Measurements from ENCODE around the gene ACTRT2. TPM values are rescaled to one million over a fixed set of nuclear protein-coding genes. Genes with fewer than 3 reads are reported as not detected.
A peak's percentile ranks its signal among the peaks of the same experiment; 100 is the strongest.

The ACTRT2 gene
- total and polyA plus RNA-seq, 10 donors = not detected

DNA sequence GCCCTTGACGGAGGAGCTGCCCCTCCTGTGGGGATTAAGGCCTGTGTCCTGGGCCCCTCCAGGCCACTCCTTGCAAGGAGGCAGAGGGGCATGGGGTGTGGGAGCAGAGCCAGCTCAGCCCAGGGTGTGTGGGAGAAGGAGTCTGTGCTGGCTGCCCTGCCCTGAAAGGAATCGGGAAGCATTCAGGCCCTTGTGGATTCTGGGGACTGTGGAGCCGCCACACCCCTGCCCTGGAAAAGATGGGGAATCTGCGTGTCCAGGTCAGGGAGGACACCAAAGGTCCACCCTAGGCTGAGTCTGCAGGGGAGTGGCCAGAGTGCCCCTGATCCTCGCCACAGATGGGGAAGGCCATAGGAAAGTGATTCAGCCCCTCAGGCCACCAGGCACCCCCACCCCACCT is 31.2 kb downstream of the ACTRT2 start:
- 86 to 100% (median 90%) methylated on average over 2 to 5 of the region's 5 CpGs for WGBS, 5 donors
- H3K4me3 ChIP-seq = no peak overlapping the region
- H3K4me1 ChIP-seq = no peaks in the 10 kb centered on the region
- intact Hi-C loops (cut with DNase I; ENCODE audit: low total_unique reads) = no loop called here
- peaks cover 0 to 41% (median 5%) of the 10 kb centered on the region in 7 donors for H3K27me3 ChIP-seq (replicated peaks in 1 of 7)
- H3K27ac ChIP-seq = no peak overlapping the region
- H3K9me3 ChIP-seq = no peaks in the 10 kb centered on the region
- TF ChIP-seq POLR2AphosphoS5 (IDR thresholded peaks at IDR 0.05) (no peak), POLR2A (IDR thresholded peaks at IDR 0.05) (no peak)
- TF ChIP-seq, protein P1, sequence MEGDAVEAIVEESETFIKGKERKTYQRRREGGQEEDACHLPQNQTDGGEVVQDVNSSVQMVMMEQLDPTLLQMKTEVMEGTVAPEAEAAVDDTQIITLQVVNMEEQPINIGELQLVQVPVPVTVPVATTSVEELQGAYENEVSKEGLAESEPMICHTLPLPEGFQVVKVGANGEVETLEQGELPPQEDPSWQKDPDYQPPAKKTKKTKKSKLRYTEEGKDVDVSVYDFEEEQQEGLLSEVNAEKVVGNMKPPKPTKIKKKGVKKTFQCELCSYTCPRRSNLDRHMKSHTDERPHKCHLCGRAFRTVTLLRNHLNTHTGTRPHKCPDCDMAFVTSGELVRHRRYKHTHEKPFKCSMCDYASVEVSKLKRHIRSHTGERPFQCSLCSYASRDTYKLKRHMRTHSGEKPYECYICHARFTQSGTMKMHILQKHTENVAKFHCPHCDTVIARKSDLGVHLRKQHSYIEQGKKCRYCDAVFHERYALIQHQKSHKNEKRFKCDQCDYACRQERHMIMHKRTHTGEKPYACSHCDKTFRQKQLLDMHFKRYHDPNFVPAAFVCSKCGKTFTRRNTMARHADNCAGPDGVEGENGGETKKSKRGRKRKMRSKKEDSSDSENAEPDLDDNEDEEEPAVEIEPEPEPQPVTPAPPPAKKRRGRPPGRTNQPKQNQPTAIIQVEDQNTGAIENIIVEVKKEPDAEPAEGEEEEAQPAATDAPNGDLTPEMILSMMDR (IDR thresholded peaks at IDR 0.05 in 8 of 11, conservative IDR thresholded peaks at IDR 0.05 in 3 of 11) = no peak
- no peaks in the 10 kb centered on the region for H3K36me3 ChIP-seq
- no peak for DNase-seq

DNA sequence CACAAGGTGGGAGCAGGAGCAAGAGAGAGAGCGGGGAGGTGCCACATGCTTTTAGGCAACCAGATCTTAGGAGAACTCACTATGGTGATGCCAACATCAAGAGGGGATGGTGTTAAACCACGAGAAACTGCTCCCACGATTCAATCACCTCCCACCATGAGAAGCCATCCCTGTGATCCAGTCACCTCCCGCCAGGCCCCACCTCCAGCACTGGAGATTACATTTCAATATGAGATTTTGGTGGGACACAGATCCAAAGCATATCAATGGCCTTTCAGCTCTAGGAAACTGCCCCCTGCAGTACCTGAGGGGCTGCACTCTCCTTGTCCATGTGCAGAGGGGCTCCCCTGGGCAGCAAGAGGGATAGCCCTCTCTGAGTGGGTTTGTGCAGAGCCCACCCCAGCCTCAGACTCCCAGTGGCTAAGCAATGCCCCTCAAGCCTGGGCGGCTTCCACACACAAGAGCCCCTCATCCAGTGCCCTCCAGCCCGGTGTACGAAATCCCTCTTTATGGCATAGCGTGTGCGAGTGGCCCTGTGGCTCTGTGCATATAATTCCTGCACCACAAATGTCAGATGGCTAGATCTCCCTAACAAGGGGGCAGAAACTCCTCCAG is 32.2 kb downstream of the ACTRT2 start:
- Histone ChIP-seq H3K36me3 (no peaks in the 10 kb centered on the region), H3K9me3 (no peaks in the 10 kb centered on the region), H3K27me3 (replicated peaks in 1 of 7) (peaks cover 0 to 41% (median 5%) of the 10 kb centered on the region in 7 donors), H3K4me3 (no peak overlapping the region), H3K27ac (no peak overlapping the region), H3K4me1 (no peaks in the 10 kb centered on the region)
- DNase-seq = peak; percentile 43
- TF ChIP-seq POLR2AphosphoS5 (IDR thresholded peaks at IDR 0.05) (no peak), POLR2A (IDR thresholded peaks at IDR 0.05) (no peak)
- TF ChIP-seq, protein P1 (IDR thresholded peaks at IDR 0.05 in 8 of 11, conservative IDR thresholded peaks at IDR 0.05 in 3 of 11) = no peak
- WGBS, 5 donors = 84 to 91% (median 88%) methylated on average over 8 to 9 of the region's 9 CpGs
- intact Hi-C loops (cut with DNase I; ENCODE audit: low total_unique reads) = no loop called here

DNA sequence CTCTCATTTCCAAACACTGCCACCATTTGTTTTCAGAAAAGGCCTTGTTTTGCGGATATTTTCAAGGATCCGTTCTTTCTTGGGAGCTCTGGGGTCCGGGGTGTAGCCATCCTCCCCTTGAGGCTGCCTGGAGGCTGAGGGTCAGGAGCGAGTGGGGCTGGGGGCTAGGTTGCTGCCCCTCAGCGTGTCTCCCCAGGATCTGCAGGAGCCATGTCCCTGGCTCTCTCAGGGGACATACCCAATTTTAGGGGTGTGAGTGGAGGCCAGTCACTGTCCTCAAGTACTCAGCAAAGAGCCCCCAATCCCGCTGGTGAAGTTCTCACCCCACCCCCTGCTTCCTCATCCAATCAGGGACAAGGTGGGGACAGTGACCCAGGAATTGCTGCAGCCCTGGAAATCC is 32.7 kb downstream of the ACTRT2 start:
- Histone ChIP-seq H3K27ac (no peak overlapping the region), H3K4me1 (no peaks in the 10 kb centered on the region), H3K4me3 (no peak overlapping the region), H3K36me3 (no peaks in the 10 kb centered on the region), H3K27me3 (replicated peaks in 1 of 7) (peaks cover 0 to 40% (median 5%) of the 10 kb centered on the region in 7 donors), H3K9me3 (no peaks in the 10 kb centered on the region)
- TF ChIP-seq POLR2A (IDR thresholded peaks at IDR 0.05) = no peak
- TF ChIP-seq, protein P1 (IDR thresholded peaks at IDR 0.05 in 8 of 11, conservative IDR thresholded peaks at IDR 0.05 in 3 of 11) = no peak
- no peak for TF ChIP-seq POLR2AphosphoS5 (IDR thresholded peaks at IDR 0.05)
- no peak for DNase-seq
- intact Hi-C loops (cut with DNase I; ENCODE audit: low total_unique reads) = no loop called here
- WGBS, 5 donors = 78 to 94% (median 87%) methylated on average over 6 of the region's 6 CpGs

DNA sequence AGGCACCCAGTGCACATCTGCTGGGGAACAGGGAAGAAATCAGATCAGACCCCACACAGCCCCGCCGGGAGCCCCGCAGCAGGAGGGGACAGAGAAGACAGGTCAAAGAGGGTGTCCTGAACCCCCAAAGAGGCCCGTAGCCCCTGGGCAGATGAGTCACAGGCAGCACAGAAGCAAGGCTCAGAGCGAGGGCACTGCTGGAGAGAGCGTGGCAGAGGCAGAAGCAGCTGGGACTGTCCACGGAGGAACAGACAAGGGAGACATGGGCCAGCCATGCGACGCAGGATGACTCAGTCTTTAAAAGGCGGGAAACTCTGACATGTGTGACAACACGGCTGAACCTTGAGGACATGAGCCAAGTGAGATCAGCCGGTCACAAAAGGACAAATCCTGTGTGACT is 33.2 kb downstream of the ACTRT2 start:
- intact Hi-C loops (cut with DNase I; ENCODE audit: low total_unique reads) = no loop called here
- peaks cover 0 to 35% (median 5%) of the 10 kb centered on the region in 7 donors for H3K27me3 ChIP-seq (replicated peaks in 1 of 7)
- no peak overlapping the region for H3K4me3 ChIP-seq
- H3K4me1 ChIP-seq = no peaks in the 10 kb centered on the region
- H3K36me3 ChIP-seq = no peaks in the 10 kb centered on the region
- H3K27ac ChIP-seq = no peak overlapping the region
- H3K9me3 ChIP-seq = no peaks in the 10 kb centered on the region
- TF ChIP-seq, protein P1 (IDR thresholded peaks at IDR 0.05 in 8 of 11, conservative IDR thresholded peaks at IDR 0.05 in 3 of 11) = no peak
- no peak for TF ChIP-seq POLR2A (IDR thresholded peaks at IDR 0.05)
- no peak for TF ChIP-seq POLR2AphosphoS5 (IDR thresholded peaks at IDR 0.05)
- peak; percentile 52 for DNase-seq
- WGBS, 5 donors = 83 to 93% (median 88%) methylated on average over 12 of the region's 12 CpGs
